ENCODE measurements around the gene CNTNAP2. TPM values are rescaled to one million over a fixed set of nuclear protein-coding genes. Genes with fewer than 3 reads are reported as not detected.
A peak's percentile ranks its signal among the peaks of the same experiment; 100 is the strongest.

The CNTNAP2 gene
- total RNA-seq, 1 experiment from 2014 or later = 64.5 TPM

GRCh38 chr7:148334441-148334956 lies 2217.9 kb downstream of the CNTNAP2 start:
- H3K4me3 Mint-ChIP-seq = no peak overlapping the region
- H2BK15ac ChIP-seq (ENCODE audit: low read depth, low read length) = no peak overlapping the region
- no peak for DNase-seq
- no peak overlapping the region for H3K4ac ChIP-seq (ENCODE audit: low read depth, low read length)
- H3K27ac ChIP-seq (ENCODE audit: insufficient read length, low read depth, low read length) = no peak overlapping the region
- H3K9me3 ChIP-seq (ENCODE audit: control insufficient read depth, low read depth, low read length) = peaks cover 20% of the 10 kb centered on the region
- H3T11ph ChIP-seq (ENCODE audit: low read length) = no peak overlapping the region
- H4K8ac ChIP-seq (replicated peaks; ENCODE audit: insufficient read length, low read depth, low read length) = no peak overlapping the region
- H2AK5ac ChIP-seq (ENCODE audit: insufficient read length, low read length) = no peak overlapping the region
- H3K23ac ChIP-seq (ENCODE audit: insufficient read length, low read depth, low read length) = no peak overlapping the region
- no peak overlapping the region for H2BK12ac ChIP-seq (ENCODE audit: insufficient read length, low read depth, low read length)
- H2BK120ac ChIP-seq (ENCODE audit: low read depth, low read length, poor library complexity, severe bottlenecking) = no peak overlapping the region
- no peaks in the 10 kb centered on the region for H3K27me3 ChIP-seq (ENCODE audit: insufficient read depth, low read length)
- no peaks in the 10 kb centered on the region for H4K20me1 ChIP-seq (ENCODE audit: control insufficient read depth, insufficient read depth, insufficient read length)
- peaks cover 22% of the 10 kb centered on the region in 2 experiments for H3K9me3 Mint-ChIP-seq
- H2AFZ ChIP-seq (ENCODE audit: low read length) = no peak overlapping the region
- no peak overlapping the region for H3K9ac ChIP-seq (ENCODE audit: extremely low read depth, insufficient read length, low read length)
- no peaks in the 10 kb centered on the region for H3K79me1 ChIP-seq (ENCODE audit: insufficient read depth, low read depth, low read length, poor library complexity, severe bottlenecking)
- no CpG with 5 or more reads among the region's 1 CpG for WGBS (ENCODE audit: extremely low coverage, insufficient read length, low lambda C conversion rate)
- peak overlapping the region; percentile 46 to 96 (median 94); a peak in 6 of 7 replicates for H3K27ac Mint-ChIP-seq
- no peaks in the 10 kb centered on the region; the same call in 1 of the 2 replicates for H3K27me3 Mint-ChIP-seq (ENCODE audit: low read depth)
- H3K36me3 Mint-ChIP-seq (ENCODE audit: insufficient read depth in 1 of 3, low read depth in 3 of 3) = peaks cover 21 to 26% (median 23%) of the 10 kb centered on the region in 3 experiments
- H3K4me2 ChIP-seq (ENCODE audit: insufficient read depth, insufficient read length, low read length) = no peak overlapping the region
- no peak overlapping the region for H3K56ac ChIP-seq (ENCODE audit: insufficient read length, low read depth, low read length)
- no peak overlapping the region for H3K18ac ChIP-seq (ENCODE audit: insufficient read length, low read depth, low read length)
- H2BK20ac ChIP-seq (ENCODE audit: low read depth, low read length, poor library complexity, severe bottlenecking) = no peak overlapping the region
- TF ChIP-seq CTCF (conservative IDR thresholded peaks at IDR 0.05) = no peak
- H4K91ac ChIP-seq (ENCODE audit: insufficient read length, low read depth, low read length) = no peak overlapping the region
- H2BK5ac ChIP-seq (ENCODE audit: insufficient read length, low read length) = no peak overlapping the region
- peaks cover 53 to 58% of the 10 kb centered on the region in 2 experiments for H3K4me1 Mint-ChIP-seq
- peaks cover 3% of the 10 kb centered on the region for H3K23me2 ChIP-seq (ENCODE audit: insufficient read length, low read depth, low read length, poor library complexity, severe bottlenecking)
- peaks cover 4% of the 10 kb centered on the region for H3K4me1 ChIP-seq (ENCODE audit: insufficient read depth, low read length)
- H3K14ac ChIP-seq (ENCODE audit: insufficient read depth, low read length) = no peak overlapping the region
- no peaks in the 10 kb centered on the region for H3K79me2 ChIP-seq (ENCODE audit: insufficient read depth, low read length)
- H4K5ac ChIP-seq (ENCODE audit: insufficient read length, low read depth, low read length) = no peak overlapping the region
